Adrenal gland (tissue), 12 donors: ENCODE results near the gene FGFR3. TPM values are rescaled to one million over a fixed set of nuclear protein-coding genes. Genes with fewer than 3 reads are reported as not detected.

ENCODE experiments used
- DNase-seq, 7 donors: peaks; one replicate each; pipeline ENCODE4 v3.0.0-alpha.2; 2019 to 2020
- H3K27ac ChIP-seq, 5 donors: fragments of 200-600 bp; sonication (generic) in 4 of 5; 1 replicate in 3 of 5; 2 replicates in 2 of 5; pipeline versions ENCODE4 v1.5.1 to v1.8.0; 2016 to 2020; ENCODE audit warnings: mild to moderate bottlenecking in 1 of 5
- H3K27me3 ChIP-seq: fragments of 200-600 bp; 2 replicates; pipeline ENCODE4 v1.8.0; 2021
- H3K36me3 ChIP-seq, 2 donors: fragments of 200-600 bp; replicated peaks in 1 of 2; 1 replicate in 1 of 2; 2 replicates in 1 of 2; pipeline versions ENCODE4 v1.5.1 to v1.8.0; 2018 to 2022
- H3K4me1 ChIP-seq, 2 donors: fragments of 200-600 bp; replicated peaks in 1 of 2; 1 replicate in 1 of 2; 2 replicates in 1 of 2; pipeline versions ENCODE4 v1.5.1 to v1.8.0; 2018 to 2021
- H3K4me3 ChIP-seq, 4 donors: fragments of 200-600 bp; sonication (generic) in 3 of 4; one replicate each; pipeline ENCODE4 v1.5.1; 2016 to 2018
- H3K9me3 ChIP-seq, 3 donors: fragments of 200-600 bp; sonication (generic) in 1 of 3; replicated peaks in 1 of 3; 1 replicate in 2 of 3; 2 replicates in 1 of 3; pipeline versions ENCODE4 v1.5.1 to v1.8.0; 2016 to 2021
- POLR2A ChIP-seq, 2 donors: fragments of 450-650 bp; IDR thresholded peaks; one replicate each; pipeline ENCODE4 v1.6.1; 2017; ENCODE audit warnings: antibody characterized with exemption in 2 of 2, mild to moderate bottlenecking in 2 of 2, moderate library complexity in 1 of 2
- WGBS, 4 donors: extraction: QIAGEN DNeasy Blood & Tissue Kit in 2 of 4; methylation state at CpG; one replicate each; pipeline versions ENCODE4 v1.1.5 to v1.1.7; 2013 to 2017; 5-methylcytosine and 5-hydroxymethylcytosine counted together
- intact Hi-C, 2 donors: fragments of 100-400 bp; cut with DNase I; formaldehyde crosslinking; loops; one replicate each; pipeline versions ENCODE4 v1.14.1 to v1.15.0; 2022 to 2023
- polyA plus RNA-seq, 3 donors: library from polyadenylated mRNA; stranded (reverse); fragments of 200-250 nt in 2 of 3; fragments of 350-450 nt in 1 of 3; fragmentation: Illumina TruSeq in 1 of 3; extraction: RNeasy Lipid Tissue Mini Kit (QIAGEN cat#74804) in 1 of 3; gene quantifications; one replicate each; pipeline ENCODE4 v1.2.3, GENCODE V29; 2013 to 2014
- total RNA-seq, 9 donors: library from RNA; depleted of rRNA in 4 of 9; stranded (reverse); fragments of >200 nt in 4 of 9; fragments of 120-200 nt in 1 of 9; fragmentation: NEBNext Ultra II Directional in 1 of 9; extraction: Animal tissue kit (Norgen Biotek cat#: 25700) in 1 of 9; gene quantifications; one replicate each; pipeline versions ENCODE4 v1.1.0 to v1.2.4, GENCODE V29; 2013 to 2023
- TF ChIP-seq, protein P1 (sequence below), 6 experiments: fragments of 450-650 bp in 4 of 6; fragments of 200-600 bp in 2 of 6; sonication (generic) in 1 of 6; IDR thresholded peaks; 1 replicate in 5 of 6; 2 replicates in 1 of 6; pipeline versions ENCODE4 v1.5.1 to v1.8.0; 2016 to 2021; ENCODE audit warnings: antibody characterized with exemption in 6 of 6, mild to moderate bottlenecking in 2 of 6, moderate library complexity in 1 of 6
- donor health status: healthy with polysubstance abuse.
- donor health status: Bipolar disorder and iron deficiency.
- donor health status: DM: yes; HTN: yes; CAD: no.
- donor health status: DM: no; HTN: no; CAD: no.
- donor health status: DM: no; HTN: no; CAD: no.
- donor health status: DM: yes; HTN: yes; CAD: no.

FGFR3 gene
- total and polyA plus RNA-seq, 12 donors = 0.11 to 4.7 (median 1.9) TPM

DNA sequence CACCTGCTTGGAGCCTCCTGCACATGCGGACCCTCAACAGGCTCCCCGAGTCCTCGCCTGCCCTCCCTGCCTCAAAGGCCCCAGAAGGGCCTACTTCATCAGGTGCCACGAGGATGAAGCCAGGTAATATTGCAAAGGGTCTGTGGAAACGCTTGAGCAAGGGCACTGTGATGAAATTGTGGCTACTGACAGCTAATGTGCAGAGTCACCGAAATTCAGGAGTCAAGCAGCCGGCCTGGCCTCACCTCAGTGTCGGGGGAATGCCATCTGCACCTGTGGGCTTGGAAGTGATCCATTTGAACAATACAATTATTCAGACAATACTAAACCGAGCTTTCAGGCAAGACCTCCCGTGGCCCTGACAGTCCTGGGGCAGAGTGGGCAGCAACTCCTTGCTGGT, 3.1 kb upstream of the FGFR3 start:
- no peaks in the 10 kb centered on the region for H3K9me3 ChIP-seq
- no peak overlapping the region for H3K27ac ChIP-seq
- H3K27me3 ChIP-seq = peaks cover 12% of the 10 kb centered on the region
- peaks cover 10 to 15% of the 10 kb centered on the region in 2 donors for H3K4me1 ChIP-seq
- DNase-seq = no peak
- H3K36me3 ChIP-seq = no peaks in the 10 kb centered on the region
- intact Hi-C loops = no loop called here
- 85 to 91% (median 87%) methylated on average over 6 to 10 of the region's 10 CpGs for WGBS, 4 donors
- H3K4me3 ChIP-seq = no peak overlapping the region
- TF ChIP-seq, protein P1, sequence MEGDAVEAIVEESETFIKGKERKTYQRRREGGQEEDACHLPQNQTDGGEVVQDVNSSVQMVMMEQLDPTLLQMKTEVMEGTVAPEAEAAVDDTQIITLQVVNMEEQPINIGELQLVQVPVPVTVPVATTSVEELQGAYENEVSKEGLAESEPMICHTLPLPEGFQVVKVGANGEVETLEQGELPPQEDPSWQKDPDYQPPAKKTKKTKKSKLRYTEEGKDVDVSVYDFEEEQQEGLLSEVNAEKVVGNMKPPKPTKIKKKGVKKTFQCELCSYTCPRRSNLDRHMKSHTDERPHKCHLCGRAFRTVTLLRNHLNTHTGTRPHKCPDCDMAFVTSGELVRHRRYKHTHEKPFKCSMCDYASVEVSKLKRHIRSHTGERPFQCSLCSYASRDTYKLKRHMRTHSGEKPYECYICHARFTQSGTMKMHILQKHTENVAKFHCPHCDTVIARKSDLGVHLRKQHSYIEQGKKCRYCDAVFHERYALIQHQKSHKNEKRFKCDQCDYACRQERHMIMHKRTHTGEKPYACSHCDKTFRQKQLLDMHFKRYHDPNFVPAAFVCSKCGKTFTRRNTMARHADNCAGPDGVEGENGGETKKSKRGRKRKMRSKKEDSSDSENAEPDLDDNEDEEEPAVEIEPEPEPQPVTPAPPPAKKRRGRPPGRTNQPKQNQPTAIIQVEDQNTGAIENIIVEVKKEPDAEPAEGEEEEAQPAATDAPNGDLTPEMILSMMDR (IDR thresholded peaks at IDR 0.05) = no peak
- no peak for TF ChIP-seq POLR2A (IDR thresholded peaks at IDR 0.05)

DNA sequence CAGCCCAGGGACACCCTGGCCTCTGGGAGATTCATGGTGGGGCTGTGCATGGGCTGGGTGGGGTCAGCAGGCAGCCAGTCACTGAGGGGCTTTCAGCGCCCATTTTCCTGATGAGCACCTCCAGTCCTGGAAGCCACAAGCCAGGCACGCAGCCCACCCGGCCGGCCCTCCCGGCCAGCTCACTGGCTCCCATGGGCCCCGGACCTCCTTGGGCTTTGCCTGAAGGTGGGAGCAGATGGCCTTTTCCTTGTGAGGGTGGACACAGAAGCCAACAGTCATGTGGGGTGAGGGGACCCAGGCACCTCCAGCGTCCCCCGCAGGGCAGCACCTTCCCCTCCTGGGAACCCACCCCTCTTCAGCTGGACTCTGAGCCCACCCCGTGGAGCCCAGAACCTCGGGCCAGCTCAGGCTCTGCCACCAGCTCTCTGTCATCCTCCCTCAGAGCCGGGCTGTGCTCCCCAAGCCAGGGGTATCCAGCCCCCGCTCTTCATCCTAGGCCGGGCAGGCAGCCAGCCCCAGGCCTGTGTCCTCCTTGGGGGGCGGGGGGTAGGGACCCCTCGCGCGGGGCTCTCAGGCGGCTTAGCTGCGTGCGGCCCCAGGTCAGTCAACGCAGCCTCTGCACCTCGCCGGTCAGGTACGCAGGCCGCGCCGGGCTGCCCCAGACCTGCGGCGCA, 798 bp upstream of the FGFR3 start:
- Histone ChIP-seq H3K9me3 (no peaks in the 10 kb centered on the region), H3K27me3 (peaks cover 33% of the 10 kb centered on the region), H3K4me3 (no peak overlapping the region), H3K27ac (no peak overlapping the region), H3K36me3 (no peaks in the 10 kb centered on the region), H3K4me1 (peaks cover 13 to 16% of the 10 kb centered on the region in 2 donors)
- intact Hi-C loops = no loop called here
- DNase-seq = no peak
- TF ChIP-seq, protein P1 (IDR thresholded peaks at IDR 0.05) = no peak
- no peak for TF ChIP-seq POLR2A (IDR thresholded peaks at IDR 0.05)
- WGBS, 4 donors = 64 to 88% (median 76%) methylated on average over 4 to 29 of the region's 29 CpGs

DNA sequence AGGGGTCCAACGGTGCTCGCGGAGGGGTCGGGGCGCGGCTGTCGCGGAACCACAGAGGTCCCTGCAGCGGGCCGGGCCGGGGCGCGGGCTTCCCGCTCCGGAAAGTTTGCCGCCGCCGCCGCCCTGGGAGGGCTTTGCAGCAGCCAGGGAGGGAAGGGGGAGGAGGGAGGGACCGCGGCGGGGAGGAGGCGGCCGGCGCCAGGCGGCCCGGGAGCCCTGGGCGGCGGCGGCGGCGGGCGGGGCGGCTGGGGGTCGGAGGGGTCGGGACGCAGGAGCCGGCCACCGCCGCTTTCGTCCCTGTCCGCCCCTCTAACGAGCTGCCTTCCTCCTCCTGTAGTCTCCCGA, 375 bp downstream of the FGFR3 start:
- peaks cover 33% of the 10 kb centered on the region for H3K27me3 ChIP-seq
- H3K27ac ChIP-seq = no peak overlapping the region
- H3K4me1 ChIP-seq = peaks cover 13 to 16% of the 10 kb centered on the region in 2 donors
- DNase-seq = peak in 5 of 7 donors; percentile 20 to 49 (median 41)
- TF ChIP-seq, protein P1 (IDR thresholded peaks at IDR 0.05) = no peak
- TF ChIP-seq POLR2A (IDR thresholded peaks at IDR 0.05) = no peak
- intact Hi-C loops = no loop called here
- no peaks in the 10 kb centered on the region for H3K9me3 ChIP-seq
- 0 to 1% (median 0%) methylated on average over 1 to 43 of the region's 44 CpGs; no CpG with 5 or more reads in 1 of the 4 donors for WGBS, 4 donors
- H3K36me3 ChIP-seq = no peaks in the 10 kb centered on the region
- peak overlapping the region in 1 of 4 donors; percentile 65 for H3K4me3 ChIP-seq

DNA sequence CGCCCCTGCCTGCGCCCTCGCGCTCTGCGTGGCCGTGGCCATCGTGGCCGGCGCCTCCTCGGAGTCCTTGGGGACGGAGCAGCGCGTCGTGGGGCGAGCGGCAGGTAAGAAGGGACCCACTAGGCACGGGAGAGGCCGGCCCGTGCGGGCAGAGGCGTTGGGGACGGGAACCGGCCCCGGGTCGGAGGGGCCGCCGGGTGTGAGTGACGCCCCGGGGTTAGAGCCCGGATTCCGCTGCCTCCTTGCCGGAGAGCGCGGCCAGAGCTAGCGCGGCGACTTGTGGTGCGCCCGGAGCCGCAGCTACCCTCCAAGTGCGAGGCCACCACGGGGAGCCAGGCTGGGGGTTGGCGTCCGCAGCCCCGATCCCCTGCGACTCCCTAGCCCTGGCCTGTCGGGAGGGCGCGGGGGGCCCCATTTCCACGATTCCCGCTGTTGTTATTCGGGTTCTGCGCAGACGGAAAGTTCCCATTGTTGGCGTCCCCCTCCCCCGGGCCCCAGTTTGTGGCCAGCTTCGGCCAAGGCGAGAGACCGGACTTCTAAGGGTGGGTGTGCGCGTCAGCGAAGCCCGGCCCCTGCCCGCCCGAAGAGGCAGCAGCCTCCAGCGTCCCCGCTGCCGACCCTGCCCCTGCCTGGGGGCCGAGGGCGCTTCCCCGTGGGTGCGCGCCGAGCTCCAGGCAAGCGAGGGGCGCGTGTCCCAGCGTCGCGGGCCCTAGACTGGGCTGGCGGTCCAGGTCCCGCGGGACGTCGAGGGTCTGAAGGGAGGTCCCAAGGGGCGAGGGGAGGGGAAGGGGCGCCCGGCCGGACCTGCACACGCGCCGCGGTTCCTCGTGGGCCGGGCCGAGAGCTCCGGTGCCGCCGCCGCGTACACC, 1.1 kb downstream of the FGFR3 start:
- peaks cover 33% of the 10 kb centered on the region for H3K27me3 ChIP-seq
- 2% methylated on average over 15 to 101 of the region's 101 CpGs for WGBS, 4 donors
- peaks cover 13 to 16% of the 10 kb centered on the region in 2 donors for H3K4me1 ChIP-seq
- intact Hi-C loops = no loop called here
- TF ChIP-seq, protein P1 (IDR thresholded peaks at IDR 0.05) = no peak
- no peak for TF ChIP-seq POLR2A (IDR thresholded peaks at IDR 0.05)
- H3K36me3 ChIP-seq = no peaks in the 10 kb centered on the region
- no peaks in the 10 kb centered on the region for H3K9me3 ChIP-seq
- H3K27ac ChIP-seq = no peak overlapping the region
- no peak for DNase-seq
- H3K4me3 ChIP-seq = peak overlapping the region in 1 of 4 donors; percentile 65
